Effector memory CD4-positive, alpha-beta T cell (primary cell): Measurements from ENCODE around the gene ELANE.
"Not testable (repeated sequence)": the region's sequence is repeated elsewhere in the genome, so short reads cannot be mapped to it uniquely, and the experiment has no call there.

Experiments
- DNase-seq, 3 donors: peaks; one replicate each; pipeline ENCODE4 v3.0.0-alpha.2; 2020
- H3K27ac ChIP-seq: 2 replicates; pipeline ENCODE4 v1.7.0; 2013; ENCODE audit warnings: mild to moderate bottlenecking, low read length, moderate library complexity; ENCODE audit not compliant: insufficient read depth, poor library complexity, severe bottlenecking
- H3K27me3 ChIP-seq: replicated peaks from 2 replicates; pipeline ENCODE4 v1.7.0; 2013; ENCODE audit warnings: mild to moderate bottlenecking, low read length; ENCODE audit not compliant: insufficient read depth, control insufficient read depth, poor library complexity, severe bottlenecking
- H3K36me3 ChIP-seq: 2 replicates; pipeline ENCODE4 v1.7.0; 2013; ENCODE audit warnings: mild to moderate bottlenecking, low read length, moderate library complexity; ENCODE audit not compliant: control insufficient read depth, insufficient read depth
- H3K4me1 ChIP-seq: 2 replicates; pipeline ENCODE4 v1.7.0; 2013; ENCODE audit warnings: low read length, mild to moderate bottlenecking; ENCODE audit not compliant: control insufficient read depth, insufficient read depth, poor library complexity, severe bottlenecking
- H3K4me3 ChIP-seq: 2 replicates; pipeline ENCODE4 v1.7.0; 2013; ENCODE audit warnings: low read length, low read depth, mild to moderate bottlenecking; ENCODE audit not compliant: insufficient read depth, poor library complexity, severe bottlenecking
- H3K9me3 ChIP-seq: 2 replicates; pipeline ENCODE4 v1.7.0; 2013; ENCODE audit warnings: mild to moderate bottlenecking, low read length, moderate library complexity; ENCODE audit not compliant: control insufficient read depth

Gene ELANE

GRCh38 chr19:890831-891230, 38.7 kb downstream of the ELANE start:
- no peak overlapping the region for H3K27ac ChIP-seq
- no peaks in the 10 kb centered on the region for H3K9me3 ChIP-seq
- H3K36me3 ChIP-seq: peaks cover 32% of the 10 kb centered on the region
- H3K4me3 ChIP-seq: no peak overlapping the region
- H3K4me1 ChIP-seq: peaks cover 18% of the 10 kb centered on the region
- no peaks in the 10 kb centered on the region for H3K27me3 ChIP-seq
- DNase-seq: no peak

- not testable (repeated sequence) for H3K27me3 ChIP-seq, DNase-seq, H3K9me3 ChIP-seq
- Histone ChIP-seq H3K27ac (peak overlapping the region; percentile 87), H3K4me3 (peak overlapping the region; percentile 91), H3K4me1 (peaks cover 18% of the 10 kb centered on the region), H3K36me3 (peaks cover 26% of the 10 kb centered on the region)
Measured at GRCh38 chr19:891421-892200, 39.5 kb downstream of the ELANE start.

GRCh38 chr19:892243-892893, 40.3 kb downstream of the ELANE start:
- peak overlapping the region; percentile 87 for H3K27ac ChIP-seq
- no peak for DNase-seq
- H3K4me3 ChIP-seq: peak overlapping the region; percentile 91
- H3K36me3 ChIP-seq: peaks cover 29% of the 10 kb centered on the region
- no peaks in the 10 kb centered on the region for H3K27me3 ChIP-seq
- no peaks in the 10 kb centered on the region for H3K9me3 ChIP-seq
- peaks cover 18% of the 10 kb centered on the region for H3K4me1 ChIP-seq

GRCh38 chr19:892894-893689, 41.0 kb downstream of the ELANE start, which contains the start of the genes MED16 and RNU6-9:
Gene MED16 (minus strand): TSS chr19:893187. CDS start chr19:891131, 2,056 bp downstream.
Gene RNU6-9 (plus strand): TSS chr19:893484.
- H3K36me3 ChIP-seq: peaks cover 30% of the 10 kb centered on the region
- peak; percentile 85 to 89 (median 86) for DNase-seq

GRCh38 chr19:896434-896833, 44.3 kb downstream of the ELANE start:
- no peak overlapping the region for H3K4me3 ChIP-seq
- H3K27me3 ChIP-seq: no peaks in the 10 kb centered on the region
- no peak for DNase-seq
- no peak overlapping the region for H3K27ac ChIP-seq
- H3K9me3 ChIP-seq: no peaks in the 10 kb centered on the region
- H3K36me3 ChIP-seq: peaks cover 37% of the 10 kb centered on the region
- peaks cover 15% of the 10 kb centered on the region for H3K4me1 ChIP-seq

More at GRCh38 chr19:892894-893689, 41.0 kb downstream of the ELANE start, which contains the start of the genes MED16 and RNU6-9:
- Histone ChIP-seq H3K4me1 (peaks cover 18% of the 10 kb centered on the region), H3K9me3 (no peaks in the 10 kb centered on the region), H3K27me3 (no peaks in the 10 kb centered on the region), H3K4me3 (peak within 1 kb of the TSS; percentile 91), H3K27ac (peak within 1 kb of the TSS; percentile 87)

- H3K4me1 ChIP-seq: peaks cover 12% of the 10 kb centered on the region
Measured at GRCh38 chr19:896999-897398, 44.9 kb downstream of the ELANE start.

GRCh38 chr19:897442-898039, 45.4 kb downstream of the ELANE start:
- Histone ChIP-seq H3K9me3 (no peaks in the 10 kb centered on the region), H3K27ac (no peak overlapping the region), H3K4me3 (no peak overlapping the region), H3K27me3 (no peaks in the 10 kb centered on the region), H3K4me1 (peaks cover 7% of the 10 kb centered on the region), H3K36me3 (peaks cover 48% of the 10 kb centered on the region)
- no peak for DNase-seq

More at GRCh38 chr19:896999-897398, 44.9 kb downstream of the ELANE start:
- Histone ChIP-seq H3K27me3 (no peaks in the 10 kb centered on the region), H3K9me3 (no peaks in the 10 kb centered on the region), H3K36me3 (peaks cover 43% of the 10 kb centered on the region), H3K27ac (no peak overlapping the region), H3K4me3 (no peak overlapping the region)
- DNase-seq: no peak

GRCh38 chr19:898663-899062, 46.6 kb downstream of the ELANE start:
- no peak overlapping the region for H3K27ac ChIP-seq
- H3K4me3 ChIP-seq: no peak overlapping the region
- no peak for DNase-seq
- peaks cover 2% of the 10 kb centered on the region for H3K4me1 ChIP-seq
- no peaks in the 10 kb centered on the region for H3K27me3 ChIP-seq
- H3K36me3 ChIP-seq: peaks cover 48% of the 10 kb centered on the region
- H3K9me3 ChIP-seq: no peaks in the 10 kb centered on the region

- no peaks in the 10 kb centered on the region for H3K9me3 ChIP-seq
- H3K4me3 ChIP-seq: no peak overlapping the region
- H3K27me3 ChIP-seq: no peaks in the 10 kb centered on the region
- H3K36me3 ChIP-seq: peaks cover 53% of the 10 kb centered on the region
- no peak for DNase-seq
- H3K27ac ChIP-seq: peak overlapping the region; percentile 21
- no peaks in the 10 kb centered on the region for H3K4me1 ChIP-seq
Measured at GRCh38 chr19:899336-900042, 47.4 kb downstream of the ELANE start.
